Lung (tissue), 12 donors: ENCODE results near the gene C17orf107. TPM values are rescaled to one million over a fixed set of nuclear protein-coding genes. Genes with fewer than 3 reads are reported as not detected.
"Not testable (repeated sequence)": the region's sequence is repeated elsewhere in the genome, so short reads cannot be mapped to it uniquely, and the experiment has no call there.

ENCODE experiments used
- ATAC-seq: fragments of 200-7000 bp; cut with Tn5 transposase; one replicate; pipeline ENCODE4 v1.9.1; 2020; ENCODE audit warnings: moderate number of reproducible peaks; ENCODE audit not compliant: insufficient read depth, low FRiP score
- DNase-seq, 3 donors: peaks; one replicate each; pipeline ENCODE4 v3.0.0-alpha.2; 2013 to 2017
- H3K27ac ChIP-seq, 2 donors: one replicate each; pipeline ENCODE4 v1.5.1; 2013; ENCODE audit warnings: mild to moderate bottlenecking in 2 of 2, moderate library complexity in 2 of 2, control low read depth in 1 of 2, inconsistent platforms in 1 of 2, low read depth in 1 of 2, low read length in 1 of 2
- H3K27me3 ChIP-seq, 3 donors: one replicate each; pipeline ENCODE4 v1.5.1; 2013; ENCODE audit warnings: low read length in 2 of 3; ENCODE audit not compliant: control insufficient read depth in 3 of 3, insufficient read depth in 3 of 3
- H3K36me3 ChIP-seq, 4 donors: one replicate each; pipeline ENCODE4 v1.5.1; 2013; ENCODE audit warnings: low read length in 4 of 4, mild to moderate bottlenecking in 1 of 4, moderate library complexity in 1 of 4; ENCODE audit not compliant: control insufficient read depth in 4 of 4, insufficient read depth in 4 of 4
- H3K4me1 ChIP-seq, 5 donors: one replicate each; pipeline ENCODE4 v1.5.1; 2013; ENCODE audit warnings: low read length in 5 of 5, mild to moderate bottlenecking in 2 of 5, moderate library complexity in 1 of 5; ENCODE audit not compliant: control insufficient read depth in 5 of 5, insufficient read depth in 5 of 5
- H3K4me3 ChIP-seq: one replicate; pipeline ENCODE4 v1.5.1; 2013; ENCODE audit warnings: mild to moderate bottlenecking, control low read depth, moderate library complexity
- H3K9ac ChIP-seq, 2 donors: one replicate each; pipeline ENCODE4 v1.5.1; 2013; ENCODE audit warnings: low read length in 2 of 2, control low read depth in 1 of 2; ENCODE audit not compliant: insufficient read depth in 1 of 2
- H3K9me3 ChIP-seq, 4 donors: one replicate each; pipeline ENCODE4 v1.5.1; 2013; ENCODE audit warnings: low read length in 3 of 4, mild to moderate bottlenecking in 1 of 4, moderate library complexity in 1 of 4; ENCODE audit not compliant: control insufficient read depth in 4 of 4, insufficient read depth in 3 of 4
- CTCF ChIP-seq: IDR thresholded peaks from 2 replicates; pipeline ENCODE4 v1.5.1; 2012; ENCODE audit warnings: mild to moderate bottlenecking; ENCODE audit errors: control extremely low read depth, extremely low read depth
- WGBS, 2 donors: extraction: QIAGEN DNeasy Blood & Tissue Kit; methylation state at CpG; one replicate each; pipeline ENCODE4 v1.1.7; 2013; 5-methylcytosine and 5-hydroxymethylcytosine counted together
- polyA plus RNA-seq, 2 donors: library from polyadenylated mRNA; stranded (reverse); fragments of 200-250 nt; gene quantifications; one replicate each; pipeline ENCODE4 v1.2.1, GENCODE V29; 2013
- total RNA-seq, 2 donors: library from RNA; depleted of rRNA in 1 of 2; stranded (reverse); fragments of >200 nt in 1 of 2; gene quantifications; one replicate each; pipeline ENCODE4 v1.2.1, GENCODE V29; 2014 to 2021
- donor health status: control.
- donor health status: control.
- donor health status: Bipolar disorder and iron deficiency.
- donor health status: healthy.
- donor health status: DM: yes; HTN: yes; CAD: no.

C17orf107 gene
- total and polyA plus RNA-seq, 4 donors, result 1.3 to 4.5 (median 2.8) TPM

GRCh38 chr17:4902540-4902939, 3.2 kb downstream of the C17orf107 start:
- H3K4me1 ChIP-seq, result peaks cover 0 to 15% (median 9%) of the 10 kb centered on the region in 5 donors
- no peak for TF ChIP-seq CTCF
- 67 to 74% methylated on average over 8 of the region's 8 CpGs for WGBS, 2 donors

GRCh38 chr17:4903051-4903818, 3.9 kb downstream of the C17orf107 start, which contains the start of gene CHRNE:
TSS of gene CHRNE (minus strand) at chr17:4903098. CDS start at chr17:4903063, 35 bp downstream.
- 6 to 11% methylated on average over 10 of the region's 10 CpGs for WGBS, 2 donors
- no peak within 1 kb of the TSS for H3K4me3 ChIP-seq
- peak within 1 kb of the TSS in 1 of 2 donors; percentile 81 for H3K27ac ChIP-seq
- no peaks in the 10 kb centered on the region for H3K9me3 ChIP-seq
- DNase-seq (peak; percentile 74 to 87 (median 78)), ATAC-seq (no peak)
- peaks cover 0 to 15% (median 9%) of the 10 kb centered on the region in 5 donors for H3K4me1 ChIP-seq
- H3K27me3 ChIP-seq, result peaks cover 0 to 41% (median 19%) of the 10 kb centered on the region in 3 donors
- peak; percentile 69 for TF ChIP-seq CTCF
- no peaks in the 10 kb centered on the region for H3K36me3 ChIP-seq
- no peak within 1 kb of the TSS for H3K9ac ChIP-seq

More at GRCh38 chr17:4902540-4902939, 3.2 kb downstream of the C17orf107 start:
- H3K27me3 ChIP-seq, result peaks cover 0 to 41% (median 19%) of the 10 kb centered on the region in 3 donors
- H3K4me3 ChIP-seq, result no peak overlapping the region
- DNase-seq (no peak), ATAC-seq (no peak)
- no peaks in the 10 kb centered on the region for H3K36me3 ChIP-seq
- H3K9ac ChIP-seq, result no peak overlapping the region
- H3K9me3 ChIP-seq, result no peaks in the 10 kb centered on the region
- H3K27ac ChIP-seq, result peak overlapping the region in 1 of 2 donors; percentile 81

GRCh38 chr17:4906642-4907041, 7.3 kb downstream of the C17orf107 start:
- not testable (repeated sequence) for H3K4me3 ChIP-seq, ATAC-seq, H3K36me3 ChIP-seq, H3K27ac ChIP-seq, DNase-seq, H3K9me3 ChIP-seq, H3K9ac ChIP-seq
- H3K27me3 ChIP-seq, result peaks cover 0 to 13% (median 8%) of the 10 kb centered on the region in 3 donors
- H3K4me1 ChIP-seq, result peaks cover 0 to 15% (median 7%) of the 10 kb centered on the region in 5 donors

- no peak for TF ChIP-seq CTCF
- no peak for ATAC-seq
- H3K9ac ChIP-seq, result no peak overlapping the region
Measured at GRCh38 chr17:4908301-4908700, 9.0 kb downstream of the C17orf107 start.

More at GRCh38 chr17:4908301-4908700, 9.0 kb downstream of the C17orf107 start:
- no peak overlapping the region for H3K4me3 ChIP-seq
- H3K27ac ChIP-seq, result peak overlapping the region in 1 of 2 donors; percentile 84
- H3K4me1 ChIP-seq, result peaks cover 0 to 9% (median 5%) of the 10 kb centered on the region in 5 donors
- H3K27me3 ChIP-seq, result peaks cover 0 to 7% (median 7%) of the 10 kb centered on the region in 3 donors
- no peaks in the 10 kb centered on the region for H3K9me3 ChIP-seq
- 54 to 68% methylated on average over 10 of the region's 10 CpGs for WGBS, 2 donors
- DNase-seq, result peak in 1 of 3 donors; percentile 14
- H3K36me3 ChIP-seq, result no peaks in the 10 kb centered on the region
